WTC11 (cell line): ENCODE results near the gene RAI1.

Experiments
- CTCF ChIP-seq: fragments of 200-600 bp; IDR thresholded peaks from 2 replicates; pipeline ENCODE4 v1.8.0; 2022; ENCODE audit warnings: antibody characterized with exemption
- JAZF1 ChIP-seq: fragments of 250-450 bp; sonication (Bioruptor Pico); IDR thresholded peaks from 2 replicates; pipeline ENCODE4 v1.9.0; 2021; ENCODE audit warnings: moderate library complexity, mild to moderate bottlenecking, inconsistent platforms
- NFE2L1 ChIP-seq: sonication (generic); formaldehyde crosslinking; IDR thresholded peaks from 2 replicates; pipeline ENCODE4 v1.8.1; 2023; ENCODE audit warnings: missing genetic modification reagents
- NR1H2 ChIP-seq: sonication (generic); formaldehyde crosslinking; IDR thresholded peaks from 2 replicates; pipeline ENCODE4 v1.9.0; 2021; ENCODE audit warnings: mild to moderate bottlenecking, moderate library complexity, missing genetic modification reagents
- TCF7 ChIP-seq: sonication (generic); formaldehyde crosslinking; IDR thresholded peaks from 2 replicates; pipeline ENCODE4 v1.8.0; 2022; ENCODE audit warnings: mild to moderate bottlenecking, low read depth, missing genetic modification reagents, moderate library complexity
- TF ChIP-seq, protein P1 (sequence below): sonication (generic); formaldehyde crosslinking; IDR thresholded peaks from 2 replicates; pipeline ENCODE4 v1.8.1; 2023; ENCODE audit warnings: mild to moderate bottlenecking, missing genetic modification reagents, moderate library complexity
- TF ChIP-seq, protein P2 (sequence below): sonication (generic); formaldehyde crosslinking; IDR thresholded peaks from 2 replicates; pipeline ENCODE4 v1.8.0; 2022; ENCODE audit warnings: mild to moderate bottlenecking, missing genetic modification reagents

GRCh38 chr17:17811381-17812210 is 130.3 kb downstream of the RAI1 start:
- TF ChIP-seq CTCF (no peak), TCF7 (no peak), NR1H2 (CRISPR knock-in tag) (no peak), JAZF1 (CRISPR knock-in tag) (no peak), NFE2L1 (CRISPR knock-in tag) (no peak)
- TF ChIP-seq, protein P1, sequence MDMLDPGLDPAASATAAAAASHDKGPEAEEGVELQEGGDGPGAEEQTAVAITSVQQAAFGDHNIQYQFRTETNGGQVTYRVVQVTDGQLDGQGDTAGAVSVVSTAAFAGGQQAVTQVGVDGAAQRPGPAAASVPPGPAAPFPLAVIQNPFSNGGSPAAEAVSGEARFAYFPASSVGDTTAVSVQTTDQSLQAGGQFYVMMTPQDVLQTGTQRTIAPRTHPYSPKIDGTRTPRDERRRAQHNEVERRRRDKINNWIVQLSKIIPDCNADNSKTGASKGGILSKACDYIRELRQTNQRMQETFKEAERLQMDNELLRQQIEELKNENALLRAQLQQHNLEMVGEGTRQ, result no peak
- TF ChIP-seq, protein P2, sequence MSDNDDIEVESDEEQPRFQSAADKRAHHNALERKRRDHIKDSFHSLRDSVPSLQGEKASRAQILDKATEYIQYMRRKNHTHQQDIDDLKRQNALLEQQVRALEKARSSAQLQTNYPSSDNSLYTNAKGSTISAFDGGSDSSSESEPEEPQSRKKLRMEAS, result no peak
